HG02678 (cell line): ENCODE data around the gene KIRREL3.

Experiments used
- ATAC-seq: cut with Tn5 transposase; IDR thresholded peaks from one replicate; pipeline ENCODE4 v1.9.1; 2021; ENCODE audit warnings: mild to moderate bottlenecking, moderate library complexity; ENCODE audit not compliant: unreplicated experiment

The KIRREL3 gene

GRCh38 chr11:126497581-126498122 is 502.9 kb downstream of the KIRREL3 start:
- ATAC-seq = no peak

GRCh38 chr11:126496576-126497337 is 503.8 kb downstream of the KIRREL3 start:
- no peak for ATAC-seq

GRCh38 chr11:126495281-126496220 is 505.0 kb downstream of the KIRREL3 start:
- no peak for ATAC-seq

- no peak for ATAC-seq
Measured at GRCh38 chr11:126494831-126495230, 505.7 kb downstream of the KIRREL3 start.

- ATAC-seq = no peak
Measured at GRCh38 chr11:126492331-126493082, 508.1 kb downstream of the KIRREL3 start.

GRCh38 chr11:126491092-126491491 is 509.5 kb downstream of the KIRREL3 start:
- ATAC-seq = no peak

GRCh38 chr11:126489836-126490660 is 510.5 kb downstream of the KIRREL3 start:
- no peak for ATAC-seq

GRCh38 chr11:126488591-126489370 is 511.8 kb downstream of the KIRREL3 start:
- no peak for ATAC-seq

GRCh38 chr11:126487711-126488110 is 512.9 kb downstream of the KIRREL3 start:
- no peak for ATAC-seq

- no peak for ATAC-seq
Measured at GRCh38 chr11:126485986-126486635, 514.5 kb downstream of the KIRREL3 start.

GRCh38 chr11:126485021-126485792 is 515.4 kb downstream of the KIRREL3 start:
- ATAC-seq = no peak

- ATAC-seq = no peak
Measured at GRCh38 chr11:126484266-126484665, 516.3 kb downstream of the KIRREL3 start.

GRCh38 chr11:126483621-126484195 is 516.9 kb downstream of the KIRREL3 start:
- no peak for ATAC-seq

GRCh38 chr11:126482586-126483108 is 517.9 kb downstream of the KIRREL3 start:
- no peak for ATAC-seq

- no peak for ATAC-seq
Measured at GRCh38 chr11:126481303-126481680, 519.3 kb downstream of the KIRREL3 start.

- ATAC-seq = peak; percentile 72
Measured at GRCh38 chr11:126480410-126481302, 519.9 kb downstream of the KIRREL3 start.
